Hepatocyte (in vitro differentiated cells): ENCODE results near the gene ZNF804A. TPM values are rescaled to one million over a fixed set of nuclear protein-coding genes. Genes with fewer than 3 reads are reported as not detected.

ENCODE experiments used
- DNase-seq: peaks from one replicate; pipeline ENCODE4 v3.0.0-alpha.2; 2016; ENCODE audit warnings: low spot score
- H2AFZ ChIP-seq: fragments of 200-600 bp; sonication (generic); 2 replicates; pipeline ENCODE4 v1.6.0; 2016; ENCODE audit warnings: antibody characterized with exemption, mild to moderate bottlenecking
- H3K27ac ChIP-seq: fragments of 200-600 bp; sonication (generic); 2 replicates; pipeline ENCODE4 v1.5.1; 2016; ENCODE audit warnings: mild to moderate bottlenecking
- H3K27me3 ChIP-seq: fragments of 200-600 bp; sonication (generic); 2 replicates; pipeline ENCODE4 v1.6.1; 2016
- H3K36me3 ChIP-seq: fragments of 200-600 bp; sonication (generic); replicated peaks from 2 replicates; pipeline ENCODE4 v1.5.1; 2016; ENCODE audit warnings: low read depth; ENCODE audit not compliant: insufficient read depth
- H3K4me1 ChIP-seq: fragments of 200-600 bp; sonication (generic); 2 replicates; pipeline ENCODE4 v1.5.1; 2016; ENCODE audit warnings: mild to moderate bottlenecking, moderate library complexity; ENCODE audit not compliant: insufficient read depth
- H3K4me2 ChIP-seq: fragments of 200-600 bp; sonication (generic); 2 replicates; pipeline ENCODE4 v1.6.0; 2016
- H3K4me3 ChIP-seq: fragments of 200-600 bp; sonication (generic); 2 replicates; pipeline ENCODE4 v1.5.1; 2016; ENCODE audit warnings: mild to moderate bottlenecking
- H3K79me2 ChIP-seq: fragments of 200-600 bp; sonication (generic); 2 replicates; pipeline ENCODE4 v1.6.0; 2017; ENCODE audit warnings: mild to moderate bottlenecking
- H3K9me2 ChIP-seq: fragments of 200-600 bp; sonication (generic); replicated peaks from 2 replicates; pipeline ENCODE4 v1.6.0; 2017; ENCODE audit warnings: mild to moderate bottlenecking; ENCODE audit not compliant: insufficient read depth
- H3K9me3 ChIP-seq: fragments of 200-600 bp; sonication (generic); 2 replicates; pipeline ENCODE4 v1.5.1; 2016; ENCODE audit warnings: low read depth, mild to moderate bottlenecking
- H4K20me1 ChIP-seq: fragments of 200-600 bp; sonication (generic); 2 replicates; pipeline ENCODE4 v1.6.0; 2016; ENCODE audit warnings: mild to moderate bottlenecking; ENCODE audit not compliant: insufficient read depth, poor library complexity, severe bottlenecking
- CTCF ChIP-seq: fragments of 200-600 bp; sonication (generic); IDR thresholded peaks from 2 replicates; pipeline ENCODE4 v1.5.1; 2016; ENCODE audit warnings: antibody characterized with exemption, mild to moderate bottlenecking; ENCODE audit not compliant: poor library complexity
- EZH2 ChIP-seq: fragments of 200-600 bp; sonication (generic); IDR thresholded peaks from 2 replicates; pipeline ENCODE4 v1.6.1; 2016; ENCODE audit warnings: antibody characterized with exemption, mild to moderate bottlenecking, borderline replicate concordance
- EZH2phosphoT487 ChIP-seq: fragments of 200-600 bp; sonication (generic); IDR thresholded peaks from one replicate; pipeline ENCODE4 v1.6.1; 2018; ENCODE audit warnings: antibody characterized with exemption, mild to moderate bottlenecking, low read depth, moderate library complexity; ENCODE audit not compliant: unreplicated experiment, severe bottlenecking
- WGBS: methylation state at CpG from one replicate; pipeline ENCODE4 v1.1.6; 2016; ENCODE audit warnings: low lambda C conversion rate; ENCODE audit errors: missing lambda C conversion rate; 5-methylcytosine and 5-hydroxymethylcytosine counted together
- polyA plus RNA-seq: library from polyadenylated mRNA; unstranded; fragments of >200 nt; fragmentation: Nextera tagmentation; extraction: Ambion mirVana; gene quantifications from 2 replicates; pipeline ENCODE4 v1.2.1, GENCODE V29; 2016
- total RNA-seq: library from RNA; depleted of rRNA; stranded (reverse); fragments of >200 nt; gene quantifications from 2 replicates; pipeline ENCODE4 v1.2.3, GENCODE V29; 2014

The ZNF804A gene
- total and polyA plus RNA-seq, 2 experiments from 2014 or later, result 1.7 to 2.3 TPM

- Histone ChIP-seq H3K27ac (no peak overlapping the region), H3K9me3 (no peaks in the 10 kb centered on the region), H2AFZ (no peak overlapping the region), H3K27me3 (no peaks in the 10 kb centered on the region), H3K4me3 (no peak overlapping the region), H3K79me2 (no peaks in the 10 kb centered on the region), H3K4me1 (no peaks in the 10 kb centered on the region), H4K20me1 (no peaks in the 10 kb centered on the region), H3K9me2 (no peaks in the 10 kb centered on the region), H3K4me2 (no peak overlapping the region), H3K36me3 (no peaks in the 10 kb centered on the region)
- DNase-seq, result no peak
- 88% methylated on average over 2 of the region's 2 CpGs for WGBS
- no peak for TF ChIP-seq EZH2
- no peak for TF ChIP-seq CTCF
- TF ChIP-seq EZH2phosphoT487, result no peak
Observed at GRCh38 chr2:184677171-184677570, 78.8 kb downstream of the ZNF804A start.

- 85% methylated on average over 7 of the region's 7 CpGs for WGBS
- H3K36me3 ChIP-seq, result no peaks in the 10 kb centered on the region
Observed at GRCh38 chr2:184679219-184680018, 81.1 kb downstream of the ZNF804A start.

GRCh38 chr2:184680825-184681224 lies 82.5 kb downstream of the ZNF804A start:
- Histone ChIP-seq H3K27ac (no peak overlapping the region), H3K27me3 (no peaks in the 10 kb centered on the region), H3K9me3 (no peaks in the 10 kb centered on the region), H3K9me2 (no peaks in the 10 kb centered on the region), H3K4me3 (no peak overlapping the region), H3K79me2 (no peaks in the 10 kb centered on the region), H3K4me1 (no peaks in the 10 kb centered on the region), H2AFZ (no peak overlapping the region), H4K20me1 (no peaks in the 10 kb centered on the region), H3K4me2 (no peak overlapping the region), H3K36me3 (no peaks in the 10 kb centered on the region)
- TF ChIP-seq EZH2, result no peak
- no peak for TF ChIP-seq CTCF
- TF ChIP-seq EZH2phosphoT487, result no peak
- no peak for DNase-seq
- WGBS, result 96% methylated on average over 2 of the region's 2 CpGs

More at GRCh38 chr2:184679219-184680018, 81.1 kb downstream of the ZNF804A start:
- Histone ChIP-seq H3K79me2 (no peaks in the 10 kb centered on the region), H4K20me1 (no peaks in the 10 kb centered on the region), H3K27ac (no peak overlapping the region), H3K4me1 (no peaks in the 10 kb centered on the region), H3K27me3 (no peaks in the 10 kb centered on the region), H3K4me3 (no peak overlapping the region), H3K9me3 (no peaks in the 10 kb centered on the region), H3K4me2 (no peak overlapping the region), H3K9me2 (no peaks in the 10 kb centered on the region), H2AFZ (no peak overlapping the region)
- DNase-seq, result no peak
- TF ChIP-seq EZH2phosphoT487, result no peak
- TF ChIP-seq EZH2, result no peak
- TF ChIP-seq CTCF, result no peak
